GM21367 (cell line): Measurements from ENCODE around the gene LRMDA.

Experiments used
- ATAC-seq: cut with Tn5 transposase; IDR thresholded peaks from one replicate; pipeline ENCODE4 v1.9.1; 2021; ENCODE audit not compliant: unreplicated experiment

Gene LRMDA

GRCh38 chr10:76302961-76303630 lies 871.7 kb downstream of the LRMDA start:
- no peak for ATAC-seq

- ATAC-seq, result no peak
These were observed 872.4 kb downstream of the LRMDA start for GRCh38 chr10:76303682-76304316.

GRCh38 chr10:76305930-76306615 lies 874.6 kb downstream of the LRMDA start:
- ATAC-seq, result no peak

- ATAC-seq, result no peak
These were observed 875.4 kb downstream of the LRMDA start for GRCh38 chr10:76306856-76307255.

- no peak for ATAC-seq
These were observed 877.6 kb downstream of the LRMDA start for GRCh38 chr10:76309070-76309469.

- no peak for ATAC-seq
These were observed 878.5 kb downstream of the LRMDA start for GRCh38 chr10:76309741-76310587.

GRCh38 chr10:76310588-76311080 lies 879.2 kb downstream of the LRMDA start:
- no peak for ATAC-seq

- peak; percentile 73 for ATAC-seq
These were observed 880.6 kb downstream of the LRMDA start for GRCh38 chr10:76311752-76312636.

- ATAC-seq, result no peak
These were observed 883.8 kb downstream of the LRMDA start for GRCh38 chr10:76315240-76315639.

- ATAC-seq, result no peak
These were observed 884.8 kb downstream of the LRMDA start for GRCh38 chr10:76316234-76316633.

GRCh38 chr10:76317078-76317477 lies 885.7 kb downstream of the LRMDA start:
- no peak for ATAC-seq

- no peak for ATAC-seq
These were observed 886.8 kb downstream of the LRMDA start for GRCh38 chr10:76318211-76318610.

GRCh38 chr10:76319661-76320060 lies 888.2 kb downstream of the LRMDA start:
- no peak for ATAC-seq

GRCh38 chr10:76324283-76324682 lies 892.9 kb downstream of the LRMDA start:
- ATAC-seq, result no peak

- ATAC-seq, result no peak
These were observed 896.0 kb downstream of the LRMDA start for GRCh38 chr10:76327441-76327840.

GRCh38 chr10:76328348-76328747 lies 896.9 kb downstream of the LRMDA start:
- ATAC-seq, result no peak

GRCh38 chr10:76329891-76330575 lies 898.6 kb downstream of the LRMDA start:
- ATAC-seq, result no peak

- ATAC-seq, result no peak
These were observed 900.3 kb downstream of the LRMDA start for GRCh38 chr10:76331742-76332141.

GRCh38 chr10:76333326-76333725 lies 901.9 kb downstream of the LRMDA start:
- ATAC-seq, result no peak

- ATAC-seq, result no peak
These were observed 902.4 kb downstream of the LRMDA start for GRCh38 chr10:76333796-76334195.
